Stimulated activated naive CD8-positive, alpha-beta T cell treated with anti-CD3 and anti-CD28 coated beads, Interleukin-15, Interleukin-2, amounts not matched to agents 100 ng/mL and 50 ng/mL, for 24 hours (primary cell): Measurements from ENCODE around the gene DISP3.

Experiments used
- H3K27ac Mint-ChIP-seq: one replicate; pipeline ENCODE4 v1.8.0; 2021; ENCODE audit warnings: mild to moderate bottlenecking, mixed read lengths
- H3K27me3 Mint-ChIP-seq: one replicate; pipeline ENCODE4 v1.8.0; 2021; ENCODE audit warnings: mixed read lengths
- H3K36me3 Mint-ChIP-seq: one replicate; pipeline ENCODE4 v1.8.0; 2021; ENCODE audit warnings: low read depth, mixed read lengths
- H3K4me1 Mint-ChIP-seq: one replicate; pipeline ENCODE4 v1.8.0; 2021; ENCODE audit warnings: low read depth, mixed read lengths
- H3K4me3 Mint-ChIP-seq: one replicate; pipeline ENCODE4 v1.8.0; 2021; ENCODE audit warnings: mild to moderate bottlenecking, mixed read lengths
- H3K9me3 Mint-ChIP-seq: one replicate; pipeline ENCODE4 v1.8.0; 2021; ENCODE audit warnings: mixed read lengths

The DISP3 gene

GRCh38 chr1:11472741-11473140, 6.2 kb upstream of the DISP3 start:
- no peaks in the 10 kb centered on the region for H3K9me3 Mint-ChIP-seq
- no peak overlapping the region for H3K27ac Mint-ChIP-seq
- no peaks in the 10 kb centered on the region for H3K36me3 Mint-ChIP-seq
- no peak overlapping the region for H3K4me3 Mint-ChIP-seq
- H3K4me1 Mint-ChIP-seq, result no peaks in the 10 kb centered on the region
- H3K27me3 Mint-ChIP-seq, result peaks cover 24% of the 10 kb centered on the region

- Mint-ChIP-seq H3K27ac (no peak overlapping the region), H3K27me3 (peaks cover 29% of the 10 kb centered on the region), H3K36me3 (no peaks in the 10 kb centered on the region), H3K4me3 (no peak overlapping the region), H3K9me3 (no peaks in the 10 kb centered on the region), H3K4me1 (no peaks in the 10 kb centered on the region)
Measured at GRCh38 chr1:11473491-11474034, 5.4 kb upstream of the DISP3 start.

GRCh38 chr1:11474826-11475225, 4.1 kb upstream of the DISP3 start:
- Mint-ChIP-seq H3K36me3 (no peaks in the 10 kb centered on the region), H3K4me3 (no peak overlapping the region), H3K27me3 (peaks cover 21% of the 10 kb centered on the region), H3K27ac (no peak overlapping the region), H3K4me1 (no peaks in the 10 kb centered on the region), H3K9me3 (no peaks in the 10 kb centered on the region)

GRCh38 chr1:11475748-11476147, 3.2 kb upstream of the DISP3 start:
- no peaks in the 10 kb centered on the region for H3K36me3 Mint-ChIP-seq
- peaks cover 29% of the 10 kb centered on the region for H3K27me3 Mint-ChIP-seq
- H3K4me1 Mint-ChIP-seq, result peaks cover 8% of the 10 kb centered on the region
- H3K27ac Mint-ChIP-seq, result no peak overlapping the region
- no peaks in the 10 kb centered on the region for H3K9me3 Mint-ChIP-seq
- H3K4me3 Mint-ChIP-seq, result no peak overlapping the region

- no peaks in the 10 kb centered on the region for H3K36me3 Mint-ChIP-seq
- H3K27ac Mint-ChIP-seq, result no peak overlapping the region
- peaks cover 44% of the 10 kb centered on the region for H3K27me3 Mint-ChIP-seq
- peak overlapping the region; percentile 43 for H3K4me3 Mint-ChIP-seq
- H3K9me3 Mint-ChIP-seq, result no peaks in the 10 kb centered on the region
- H3K4me1 Mint-ChIP-seq, result peaks cover 11% of the 10 kb centered on the region
Measured at GRCh38 chr1:11479375-11479979, 522 bp downstream of the DISP3 start.

GRCh38 chr1:11481019-11481418, 2.1 kb downstream of the DISP3 start:
- H3K4me1 Mint-ChIP-seq, result peaks cover 11% of the 10 kb centered on the region
- no peaks in the 10 kb centered on the region for H3K9me3 Mint-ChIP-seq
- no peaks in the 10 kb centered on the region for H3K36me3 Mint-ChIP-seq
- no peak overlapping the region for H3K27ac Mint-ChIP-seq
- peak overlapping the region; percentile 56 for H3K4me3 Mint-ChIP-seq
- peaks cover 42% of the 10 kb centered on the region for H3K27me3 Mint-ChIP-seq

GRCh38 chr1:11482198-11482597, 3.2 kb downstream of the DISP3 start:
- no peak overlapping the region for H3K4me3 Mint-ChIP-seq
- H3K27me3 Mint-ChIP-seq, result peaks cover 38% of the 10 kb centered on the region

GRCh38 chr1:11482701-11483479, 3.9 kb downstream of the DISP3 start:
- H3K27ac Mint-ChIP-seq, result no peak overlapping the region
- no peaks in the 10 kb centered on the region for H3K36me3 Mint-ChIP-seq
- H3K4me1 Mint-ChIP-seq, result peaks cover 11% of the 10 kb centered on the region
- H3K27me3 Mint-ChIP-seq, result peaks cover 37% of the 10 kb centered on the region
- no peak overlapping the region for H3K4me3 Mint-ChIP-seq
- H3K9me3 Mint-ChIP-seq, result no peaks in the 10 kb centered on the region

More at GRCh38 chr1:11482198-11482597, 3.2 kb downstream of the DISP3 start:
- Mint-ChIP-seq H3K9me3 (no peaks in the 10 kb centered on the region), H3K36me3 (no peaks in the 10 kb centered on the region), H3K4me1 (peaks cover 11% of the 10 kb centered on the region), H3K27ac (no peak overlapping the region)

GRCh38 chr1:11483581-11484320, 4.8 kb downstream of the DISP3 start:
- Mint-ChIP-seq H3K4me1 (peaks cover 11% of the 10 kb centered on the region), H3K27me3 (peaks cover 34% of the 10 kb centered on the region), H3K27ac (no peak overlapping the region), H3K9me3 (no peaks in the 10 kb centered on the region), H3K4me3 (no peak overlapping the region), H3K36me3 (no peaks in the 10 kb centered on the region)

GRCh38 chr1:11484321-11484655, 5.3 kb downstream of the DISP3 start:
- Mint-ChIP-seq H3K9me3 (no peaks in the 10 kb centered on the region), H3K4me1 (peaks cover 11% of the 10 kb centered on the region), H3K27me3 (peaks cover 34% of the 10 kb centered on the region), H3K27ac (no peak overlapping the region), H3K36me3 (no peaks in the 10 kb centered on the region), H3K4me3 (no peak overlapping the region)

- Mint-ChIP-seq H3K4me3 (no peak overlapping the region), H3K27ac (no peak overlapping the region), H3K9me3 (no peaks in the 10 kb centered on the region), H3K4me1 (peaks cover 9% of the 10 kb centered on the region), H3K36me3 (no peaks in the 10 kb centered on the region), H3K27me3 (peaks cover 32% of the 10 kb centered on the region)
Measured at GRCh38 chr1:11485191-11485590, 6.2 kb downstream of the DISP3 start.

GRCh38 chr1:11486231-11487009, 7.5 kb downstream of the DISP3 start:
- no peaks in the 10 kb centered on the region for H3K36me3 Mint-ChIP-seq
- H3K9me3 Mint-ChIP-seq, result no peaks in the 10 kb centered on the region
- H3K27ac Mint-ChIP-seq, result no peak overlapping the region
- H3K4me1 Mint-ChIP-seq, result no peaks in the 10 kb centered on the region
- H3K4me3 Mint-ChIP-seq, result no peak overlapping the region
- H3K27me3 Mint-ChIP-seq, result peaks cover 19% of the 10 kb centered on the region

GRCh38 chr1:11487196-11487751, 8.3 kb downstream of the DISP3 start:
- H3K27ac Mint-ChIP-seq, result no peak overlapping the region
- H3K36me3 Mint-ChIP-seq, result no peaks in the 10 kb centered on the region
- no peak overlapping the region for H3K4me3 Mint-ChIP-seq
- no peaks in the 10 kb centered on the region for H3K9me3 Mint-ChIP-seq
- H3K4me1 Mint-ChIP-seq, result no peaks in the 10 kb centered on the region
- peaks cover 11% of the 10 kb centered on the region for H3K27me3 Mint-ChIP-seq

GRCh38 chr1:11488201-11488770, 9.3 kb downstream of the DISP3 start:
- Mint-ChIP-seq H3K27me3 (peaks cover 5% of the 10 kb centered on the region), H3K4me3 (no peak overlapping the region), H3K27ac (no peak overlapping the region), H3K4me1 (no peaks in the 10 kb centered on the region), H3K36me3 (no peaks in the 10 kb centered on the region), H3K9me3 (no peaks in the 10 kb centered on the region)
